ENCODE measurements around the gene APOBEC4. TPM values are rescaled to one million over a fixed set of nuclear protein-coding genes. Genes with fewer than 3 reads are reported as not detected.

APOBEC4 gene
- total and polyA plus RNA-seq, 2 of the 8 experiments (the other 6 are each of a cell fraction or from before 2014, with no cell fraction given), result not detected

- no peak overlapping the region for H3K9ac ChIP-seq (replicated peaks in 1 of 4; ENCODE audit: extremely low read depth in 1 of 4, low read depth in 3 of 4, low read length in 3 of 4)
- no peak overlapping the region for H3K56ac ChIP-seq (replicated peaks; ENCODE audit: insufficient read length, low read depth, low read length)
- no peaks in the 10 kb centered on the region for H3K79me1 ChIP-seq (ENCODE audit: low read depth, low read length)
- no peak overlapping the region for H3K4ac ChIP-seq (replicated peaks; ENCODE audit: insufficient read length, low read depth, low read length)
- H4K8ac ChIP-seq (ENCODE audit: extremely low read depth, insufficient read depth, low read length), result no peak overlapping the region
- no peak overlapping the region for H3K27ac ChIP-seq (ENCODE audit: low read depth, low read length)
- no peak overlapping the region for H4K5ac ChIP-seq (ENCODE audit: insufficient read length, low read depth, low read length)
- H3K18ac ChIP-seq (ENCODE audit: extremely low read depth, low read length), result no peak overlapping the region
- H2AK5ac ChIP-seq (ENCODE audit: low read depth, low read length), result no peak overlapping the region
- ChIA-PET CTCF (ENCODE audit: partially characterized antibody) (interaction anchor here (0.7 to 1.5 kb wide), 2 partner anchors 17 to 837 kb away, joined by 3 read pairs; no protein-coding TSS in a partner anchor), POLR2A (ENCODE audit: partially characterized antibody) (no interaction called here)
- WGBS, 2 experiments (ENCODE audit: extremely low coverage in 1 of 2, insufficient coverage in 1 of 2, insufficient read length in 1 of 2, insufficient replicate concordance in 2 of 2, low coverage in 1 of 2, low lambda C conversion rate in 2 of 2, missing lambda C conversion rate in 1 of 2), result 78% methylated on average over 7 of the region's 7 CpGs; no CpG with 5 or more reads in 1 of the 2 experiments
- H2BK5ac ChIP-seq (ENCODE audit: low read depth, low read length), result no peak overlapping the region
- H2BK15ac ChIP-seq (ENCODE audit: low read length), result no peak overlapping the region
- H3K4me2 ChIP-seq (ENCODE audit: insufficient read depth in 1 of 2, low read depth in 2 of 2, low read length in 2 of 2), result no peak overlapping the region
- no peak overlapping the region for H2BK20ac ChIP-seq (ENCODE audit: low read length)
- H3K23ac ChIP-seq (ENCODE audit: insufficient read length), result no peak overlapping the region
- H3K14ac ChIP-seq (ENCODE audit: insufficient read length), result no peak overlapping the region
- H3K79me2 ChIP-seq (ENCODE audit: control insufficient read depth in 1 of 2, insufficient read depth in 2 of 2, low read length in 2 of 2), result no peaks in the 10 kb centered on the region
- H2BK12ac ChIP-seq (ENCODE audit: low read depth, low read length), result no peak overlapping the region
- no peaks in the 10 kb centered on the region for H3K9me3 ChIP-seq (ENCODE audit: insufficient read depth in 2 of 2, low read depth in 1 of 2, low read length in 1 of 2)
- no peak overlapping the region for H3K4me3 ChIP-seq (ENCODE audit: extremely low read depth in 1 of 4, insufficient read depth in 2 of 4, low read depth in 3 of 4, low read length in 4 of 4)
- H2BK120ac ChIP-seq (replicated peaks; ENCODE audit: low read depth, low read length), result no peak overlapping the region
- H4K91ac ChIP-seq (replicated peaks; ENCODE audit: insufficient read length, low read length), result no peak overlapping the region
- no peaks in the 10 kb centered on the region for H3K4me1 ChIP-seq (replicated peaks in 1 of 4; ENCODE audit: control insufficient read depth in 3 of 4, insufficient read depth in 4 of 4, low read length in 3 of 4)
- FAIRE-seq, result no peak
- H3K27me3 ChIP-seq (replicated peaks in 1 of 4; ENCODE audit: control insufficient read depth in 3 of 4, extremely low read depth in 1 of 4, insufficient read depth in 3 of 4, low read length in 3 of 4), result no peaks in the 10 kb centered on the region
- H2AFZ ChIP-seq (ENCODE audit: low read length), result no peak overlapping the region
- H3K36me3 ChIP-seq (ENCODE audit: control insufficient read depth in 2 of 4, insufficient read depth in 4 of 4, low read length in 3 of 4), result no peaks in the 10 kb centered on the region
- H4K20me1 ChIP-seq (replicated peaks in 1 of 2; ENCODE audit: control insufficient read depth in 1 of 2, insufficient read depth in 2 of 2, low read length in 2 of 2), result no peaks in the 10 kb centered on the region
- H3K23me2 ChIP-seq (ENCODE audit: low read depth, low read length), result no peaks in the 10 kb centered on the region; the same call in 1 of the 2 replicates
- DNase-seq (ENCODE audit: low read depth in 1 of 2, low spot score in 2 of 2), result no peak
- TF ChIP-seq HDAC6 (IDR thresholded peaks at IDR 0.05; ENCODE audit: low read depth, low read length) (no peak), SP1 (IDR thresholded peaks at IDR 0.05; ENCODE audit: low read depth, low read length) (no peak), CBX8 (IDR thresholded peaks at IDR 0.05; ENCODE audit: borderline replicate concordance, low read depth, low read length) (no peak), CHD2 (IDR thresholded peaks at IDR 0.05; ENCODE audit: low read length) (no peak), BCL11A (IDR thresholded peaks at IDR 0.05; ENCODE audit: low read depth in 2 of 2, low read length in 2 of 2) (no peak), RBBP5 (IDR thresholded peaks at IDR 0.05; ENCODE audit: borderline replicate concordance, low read depth, low read length) (no peak), RAD21 (IDR thresholded peaks at IDR 0.05 in 1 of 2, conservative IDR thresholded peaks at IDR 0.05 in 1 of 2; ENCODE audit: low read depth in 2 of 2, low read length in 2 of 2) (no peak), MAFK (IDR thresholded peaks at IDR 0.05; ENCODE audit: low read depth, low read length) (no peak), SP4 (IDR thresholded peaks at IDR 0.05; ENCODE audit: low read length) (no peak), BACH1 (IDR thresholded peaks at IDR 0.05; ENCODE audit: low read length) (no peak), SRF (IDR thresholded peaks at IDR 0.05; ENCODE audit: low read depth, low read length) (no peak), YY1 (IDR thresholded peaks at IDR 0.05; ENCODE audit: low read depth, low read length) (no peak)
- TF ChIP-seq, protein P1, sequence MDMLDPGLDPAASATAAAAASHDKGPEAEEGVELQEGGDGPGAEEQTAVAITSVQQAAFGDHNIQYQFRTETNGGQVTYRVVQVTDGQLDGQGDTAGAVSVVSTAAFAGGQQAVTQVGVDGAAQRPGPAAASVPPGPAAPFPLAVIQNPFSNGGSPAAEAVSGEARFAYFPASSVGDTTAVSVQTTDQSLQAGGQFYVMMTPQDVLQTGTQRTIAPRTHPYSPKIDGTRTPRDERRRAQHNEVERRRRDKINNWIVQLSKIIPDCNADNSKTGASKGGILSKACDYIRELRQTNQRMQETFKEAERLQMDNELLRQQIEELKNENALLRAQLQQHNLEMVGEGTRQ (IDR thresholded peaks at IDR 0.05; ENCODE audit: low read length), result no peak
These were observed 49.1 kb upstream of the APOBEC4 start for GRCh38 chr1:183702087-183702812.
